ENCODE data around the gene NID2.

GRCh38 chr14:52040598-52040997, 28.3 kb downstream of the NID2 start:
- TF ChIP-seq FOXM1 (IDR thresholded peaks at IDR 0.05; ENCODE audit: borderline replicate concordance, low read depth) (no peak), EP300 (IDR thresholded peaks at IDR 0.05; ENCODE audit: borderline replicate concordance) (no peak), TAF1 (IDR thresholded peaks at IDR 0.05; ENCODE audit: low read depth) (no peak)

Measured in Ishikawa (cell line).